Vagina (tissue), 2 donors: ENCODE measurements around the gene APBA1. TPM values are rescaled to one million over a fixed set of nuclear protein-coding genes. Genes with fewer than 3 reads are reported as not detected.

Experiments
- DNase-seq, 2 donors: peaks; one replicate each; pipeline ENCODE4 v3.0.0-alpha.2; 2017; ENCODE audit errors: extremely low spot score in 2 of 2
- H3K27ac ChIP-seq: fragments of 200-600 bp; sonication (generic); one replicate; pipeline ENCODE4 v1.5.1; 2019
- H3K27me3 ChIP-seq: fragments of 200-600 bp; sonication (generic); one replicate; pipeline ENCODE4 v1.5.1; 2019
- H3K36me3 ChIP-seq, 2 donors: fragments of 200-600 bp; sonication (generic); one replicate each; pipeline ENCODE4 v1.5.1; 2017 to 2019
- H3K4me1 ChIP-seq: fragments of 200-600 bp; sonication (generic); one replicate; pipeline ENCODE4 v1.5.1; 2019
- H3K4me3 ChIP-seq, 2 donors: fragments of 200-600 bp; sonication (generic); 1 replicate in 1 of 2; 2 replicates in 1 of 2; pipeline ENCODE4 v1.5.1; 2016 to 2019
- H3K9me3 ChIP-seq: fragments of 200-600 bp; sonication (generic); one replicate; pipeline ENCODE4 v1.5.1; 2019
- CTCF ChIP-seq, 3 experiments: fragments of 450-650 bp in 2 of 3; fragments of 200-600 bp in 1 of 3; sonication (generic) in 1 of 3; IDR thresholded peaks; one replicate each; pipeline ENCODE4 v1.5.1; 2017 to 2019; ENCODE audit warnings: antibody characterized with exemption in 3 of 3, mild to moderate bottlenecking in 2 of 3, moderate library complexity in 2 of 3
- POLR2A ChIP-seq, 2 donors: fragments of 450-650 bp; IDR thresholded peaks; one replicate each; pipeline ENCODE4 v1.6.1; 2017; ENCODE audit warnings: antibody characterized with exemption in 2 of 2, mild to moderate bottlenecking in 2 of 2, moderate library complexity in 2 of 2
- POLR2AphosphoS5 ChIP-seq, 2 donors: sonication (generic); formaldehyde crosslinking; IDR thresholded peaks; one replicate each; pipeline ENCODE4 v1.9.0; 2017; ENCODE audit warnings: antibody characterized with exemption in 2 of 2, mild to moderate bottlenecking in 2 of 2, low read depth in 1 of 2; ENCODE audit not compliant: insufficient read depth in 1 of 2
- intact Hi-C: fragments of 100-400 bp; cut with DNase I; formaldehyde crosslinking; loops from one replicate; pipeline ENCODE4 v1.15.1; 2023
- total RNA-seq: library from RNA; depleted of rRNA; stranded (reverse); fragments of >200 nt; gene quantifications from one replicate; pipeline ENCODE4 v1.2.3, GENCODE V29; 2016

The APBA1 gene
- total RNA-seq, 1 donor from 2014 or later = 13.3 TPM

GRCh38 chr9:69527454-69527853, 144.7 kb downstream of the APBA1 start:
- H3K36me3 ChIP-seq = no peaks in the 10 kb centered on the region
- H3K27ac ChIP-seq = no peak overlapping the region
- no peak for DNase-seq
- H3K4me3 ChIP-seq = no peak overlapping the region
- no peaks in the 10 kb centered on the region for H3K9me3 ChIP-seq
- intact Hi-C loops = no loop called here
- no peaks in the 10 kb centered on the region for H3K4me1 ChIP-seq
- no peak for TF ChIP-seq POLR2AphosphoS5 (IDR thresholded peaks at IDR 0.05; ENCODE audit: insufficient read depth in 1 of 2, low read depth in 1 of 2)
- TF ChIP-seq CTCF (IDR thresholded peaks at IDR 0.05) = no peak
- TF ChIP-seq POLR2A (IDR thresholded peaks at IDR 0.05) = no peak
- no peaks in the 10 kb centered on the region for H3K27me3 ChIP-seq

GRCh38 chr9:69526699-69527098, 145.5 kb downstream of the APBA1 start:
- intact Hi-C loops = no loop called here

GRCh38 chr9:69519470-69520240, 152.5 kb downstream of the APBA1 start:
- TF ChIP-seq POLR2A (IDR thresholded peaks at IDR 0.05) (no peak), POLR2AphosphoS5 (IDR thresholded peaks at IDR 0.05; ENCODE audit: insufficient read depth in 1 of 2, low read depth in 1 of 2) (no peak), CTCF (IDR thresholded peaks at IDR 0.05) (no peak)
- H3K27ac ChIP-seq = no peak overlapping the region
- H3K4me3 ChIP-seq = no peak overlapping the region
- no peaks in the 10 kb centered on the region for H3K4me1 ChIP-seq
- no peak for DNase-seq
- H3K9me3 ChIP-seq = no peaks in the 10 kb centered on the region
- H3K27me3 ChIP-seq = no peaks in the 10 kb centered on the region
- intact Hi-C loops = no loop called here
- H3K36me3 ChIP-seq = peaks cover 0 to 7% of the 10 kb centered on the region in 2 donors

More at GRCh38 chr9:69526699-69527098, 145.5 kb downstream of the APBA1 start:
- H3K4me1 ChIP-seq = no peaks in the 10 kb centered on the region
- no peak overlapping the region for H3K4me3 ChIP-seq
- no peak overlapping the region for H3K27ac ChIP-seq
- no peaks in the 10 kb centered on the region for H3K27me3 ChIP-seq
- no peaks in the 10 kb centered on the region for H3K36me3 ChIP-seq
- no peak for DNase-seq
- TF ChIP-seq CTCF (IDR thresholded peaks at IDR 0.05) (no peak), POLR2A (IDR thresholded peaks at IDR 0.05) (no peak), POLR2AphosphoS5 (IDR thresholded peaks at IDR 0.05; ENCODE audit: insufficient read depth in 1 of 2, low read depth in 1 of 2) (no peak)
- no peaks in the 10 kb centered on the region for H3K9me3 ChIP-seq

GRCh38 chr9:69516353-69517322, 155.5 kb downstream of the APBA1 start:
- Histone ChIP-seq H3K27me3 (no peaks in the 10 kb centered on the region), H3K4me1 (no peaks in the 10 kb centered on the region), H3K36me3 (peaks cover 0 to 7% of the 10 kb centered on the region in 2 donors), H3K9me3 (no peaks in the 10 kb centered on the region), H3K27ac (no peak overlapping the region), H3K4me3 (no peak overlapping the region)
- intact Hi-C loops = no loop called here
- DNase-seq = no peak
- TF ChIP-seq POLR2A (IDR thresholded peaks at IDR 0.05) (no peak), CTCF (IDR thresholded peaks at IDR 0.05) (no peak), POLR2AphosphoS5 (IDR thresholded peaks at IDR 0.05; ENCODE audit: insufficient read depth in 1 of 2, low read depth in 1 of 2) (no peak)
